GM21515 (cell line): ENCODE measurements around the gene ITM2B.
A peak's percentile ranks its signal among the peaks of the same experiment; 100 is the strongest.
"Not testable (repeated sequence)": the region's sequence is repeated elsewhere in the genome, so short reads cannot be mapped to it uniquely, and the experiment has no call there.

Source experiments
- ATAC-seq: cut with Tn5 transposase; IDR thresholded peaks from one replicate; pipeline ENCODE4 v1.9.1; 2021; ENCODE audit not compliant: unreplicated experiment

The ITM2B gene

DNA sequence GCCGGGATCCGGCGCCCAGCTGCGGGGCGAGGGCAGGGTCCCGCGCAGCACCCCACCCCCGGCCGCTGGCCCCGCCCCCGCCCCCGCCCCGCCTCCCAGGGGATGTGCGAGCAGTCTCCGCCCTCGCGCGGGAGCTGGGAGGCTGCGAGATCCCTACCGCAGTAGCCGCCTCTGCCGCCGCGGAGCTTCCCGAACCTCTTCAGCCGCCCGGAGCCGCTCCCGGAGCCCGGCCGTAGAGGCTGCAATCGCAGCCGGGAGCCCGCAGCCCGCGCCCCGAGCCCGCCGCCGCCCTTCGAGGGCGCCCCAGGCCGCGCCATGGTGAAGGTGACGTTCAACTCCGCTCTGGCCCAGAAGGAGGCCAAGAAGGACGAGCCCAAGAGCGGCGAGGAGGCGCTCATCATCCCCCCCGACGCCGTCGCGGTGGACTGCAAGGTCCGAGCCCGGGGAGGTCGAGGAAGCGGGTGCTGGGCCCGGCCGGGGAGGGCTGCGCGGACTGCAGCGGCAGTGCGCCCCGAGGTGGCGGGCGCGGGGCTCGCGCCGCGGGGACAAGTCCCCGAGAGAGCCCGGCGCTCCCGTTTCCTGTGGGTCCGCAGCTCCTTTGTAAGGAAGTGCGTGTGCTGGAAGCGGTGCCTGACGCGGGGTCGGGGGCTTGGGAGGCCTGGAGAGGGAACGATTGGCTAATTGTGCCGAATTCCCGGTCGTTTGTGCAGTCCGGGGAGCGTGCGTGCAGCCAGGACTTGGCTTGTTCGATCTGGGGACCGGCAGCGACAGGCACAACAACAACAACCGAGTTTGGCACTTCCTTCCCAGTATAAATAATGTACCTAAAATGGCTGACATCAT lies at the start of gene ITM2B:
Gene ITM2B, plus strand, starts transcription at position 161 of the 843 bp plus-strand sequence. Its CDS starts 155 bp downstream, at position 316.
- peak; percentile 58 for ATAC-seq

DNA sequence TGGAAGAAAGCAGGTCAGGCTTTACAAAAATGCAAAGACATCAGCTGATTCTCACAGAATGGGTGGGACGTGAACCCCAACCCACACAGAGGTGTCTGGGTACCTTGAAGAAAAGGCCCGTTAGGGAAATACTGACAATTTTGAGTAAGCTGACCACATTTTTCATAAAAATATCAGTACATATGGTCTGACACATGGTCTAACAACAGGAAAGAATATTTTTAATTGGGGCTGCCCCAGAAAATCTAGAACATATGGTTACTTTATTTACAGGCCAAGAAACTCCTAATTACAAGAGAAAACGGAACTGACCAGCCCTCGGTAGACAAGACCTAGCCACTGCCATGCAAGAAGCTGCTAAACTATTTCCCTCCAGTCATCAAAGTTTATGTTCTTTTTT lies 48.7 kb upstream of the ITM2B start:
- ATAC-seq = no peak

DNA sequence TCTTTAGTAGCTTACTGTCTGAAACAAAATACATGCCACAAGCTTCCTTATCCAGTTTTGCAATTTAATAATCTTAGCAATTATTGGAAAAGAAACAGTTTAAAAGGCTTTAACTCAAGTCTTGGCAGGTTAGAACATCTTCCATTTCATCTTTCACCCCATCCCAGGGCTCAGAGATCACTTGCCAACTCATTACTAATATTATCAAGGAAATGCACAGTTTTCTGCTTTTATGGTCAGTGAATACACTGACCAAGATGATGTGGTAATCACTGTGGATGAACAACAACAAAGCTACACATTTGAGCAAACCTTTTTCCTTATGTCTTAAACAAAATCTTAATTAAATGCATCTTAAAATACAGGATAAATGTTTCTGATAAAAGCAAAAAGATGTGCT lies 48.0 kb upstream of the ITM2B start:
- no peak for ATAC-seq

DNA sequence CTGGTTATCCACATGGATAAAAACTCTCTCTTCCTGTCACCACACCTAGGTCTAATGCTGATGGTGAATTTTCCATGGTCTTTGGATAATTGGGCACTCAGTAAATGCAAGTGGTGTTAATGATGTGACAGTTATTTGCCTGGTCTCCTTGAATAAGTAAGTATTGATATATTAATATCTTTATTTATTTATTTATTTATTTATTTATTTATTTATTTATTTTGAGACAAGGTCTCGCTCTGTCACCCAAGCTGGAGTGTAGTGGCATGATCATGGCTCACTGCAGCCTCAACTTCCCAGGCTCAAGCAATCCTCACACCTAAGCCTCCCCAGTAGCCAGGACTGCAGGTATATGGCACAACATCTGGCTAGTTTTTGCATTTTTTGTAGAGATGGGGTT lies 46.3 kb upstream of the ITM2B start:
- ATAC-seq = no peak

GRCh38 chr13:48188131-48188530 lies 44.9 kb upstream of the ITM2B start:
- no peak for ATAC-seq

- no peak for ATAC-seq
Measured at GRCh38 chr13:48188601-48189000, 44.4 kb upstream of the ITM2B start.

DNA sequence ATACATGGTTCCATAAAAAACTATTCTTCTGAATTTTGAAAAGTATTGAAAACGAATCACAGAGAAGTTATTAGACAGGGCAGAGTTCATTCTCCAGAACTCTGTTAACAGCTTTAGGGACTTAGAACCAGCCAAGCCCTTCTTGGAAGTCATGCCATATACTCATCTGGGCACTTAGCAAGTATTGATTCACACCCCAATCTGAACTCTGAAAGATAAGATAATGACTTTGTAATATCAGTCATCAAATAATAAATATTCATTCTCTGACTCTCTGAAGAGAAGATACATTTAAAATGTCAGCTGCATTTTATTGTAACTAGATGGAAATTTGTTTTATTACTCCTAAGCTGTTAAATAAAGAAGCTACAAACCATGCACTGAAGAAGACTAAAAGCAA lies 43.8 kb upstream of the ITM2B start:
- ATAC-seq = no peak

DNA sequence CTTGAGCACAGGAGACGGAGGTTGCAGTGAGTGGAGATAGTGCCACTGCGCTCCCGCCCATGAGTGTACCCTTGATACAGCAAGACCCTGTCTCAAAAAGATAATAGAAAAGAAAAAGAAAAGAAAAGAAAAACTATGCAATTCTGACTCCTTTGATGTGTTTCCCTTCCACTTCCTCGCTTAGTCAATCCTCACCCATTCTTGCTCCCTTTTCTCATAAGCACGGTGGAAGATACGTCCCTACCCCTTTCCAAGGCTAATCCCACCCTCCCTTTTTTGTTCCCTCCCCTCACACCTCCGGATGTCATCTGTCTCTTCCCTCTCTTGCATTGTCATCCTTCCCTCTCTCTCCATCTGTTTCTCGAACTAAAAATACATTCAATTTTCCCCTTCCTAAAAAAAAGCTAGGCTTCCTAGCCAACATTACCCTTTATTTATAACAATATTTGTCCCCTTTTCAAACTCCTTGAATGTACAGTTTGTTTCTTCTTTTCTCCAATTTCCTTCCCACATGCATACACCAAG lies 40.5 kb upstream of the ITM2B start:
- ATAC-seq = no peak

DNA sequence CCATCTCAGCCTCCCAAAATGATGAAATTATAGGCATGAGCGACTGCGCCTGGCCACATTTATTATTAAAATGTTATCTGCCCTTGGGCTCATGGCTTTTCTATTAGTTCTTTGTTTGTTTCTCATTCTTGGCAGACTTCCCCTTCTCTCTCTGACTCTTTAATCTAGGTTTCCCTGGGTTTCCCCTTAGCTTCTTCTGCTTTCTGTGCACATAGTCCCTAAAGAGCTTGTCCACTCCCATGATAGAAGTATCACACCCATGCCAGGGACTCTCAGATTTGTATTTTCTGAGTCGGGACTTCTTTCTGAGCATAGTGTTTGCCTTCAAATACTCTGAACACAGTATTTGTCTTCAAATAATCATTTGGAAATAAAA lies 38.6 kb upstream of the ITM2B start:
- ATAC-seq = no peak

DNA sequence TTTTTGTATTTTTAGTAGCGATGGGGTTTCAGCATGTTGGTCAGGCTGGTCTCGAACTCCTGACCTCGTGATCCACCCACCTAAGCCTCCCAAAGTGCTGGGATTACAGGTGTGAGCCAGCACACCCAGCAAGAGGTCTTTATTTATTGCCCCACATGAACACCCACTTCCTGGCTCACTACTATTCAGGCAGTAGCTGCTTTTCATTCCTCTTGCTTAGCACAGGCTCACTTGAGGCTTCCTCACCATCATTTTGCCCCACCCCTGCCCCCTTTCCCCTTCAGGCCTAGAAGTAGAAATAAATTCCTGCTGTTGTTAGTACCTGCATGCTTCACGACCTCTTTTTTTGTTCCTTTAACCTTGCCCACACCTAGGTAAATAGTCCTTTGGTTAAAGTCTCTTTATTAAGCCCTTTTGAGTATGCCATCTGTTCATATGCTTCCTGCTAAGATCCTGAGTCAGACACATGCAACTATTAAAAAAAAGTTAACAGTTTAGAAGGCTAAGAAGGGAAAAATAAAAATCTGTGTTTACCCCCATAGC lies 33.5 kb upstream of the ITM2B start:
- no peak for ATAC-seq

GRCh38 chr13:48201044-48201443 lies 32.0 kb upstream of the ITM2B start:
- ATAC-seq = no peak

- not testable (repeated sequence) for ATAC-seq
Measured at GRCh38 chr13:48207207-48207606, 25.8 kb upstream of the ITM2B start.

- no peak for ATAC-seq
Measured at GRCh38 chr13:48210178-48210577, 22.8 kb upstream of the ITM2B start.

DNA sequence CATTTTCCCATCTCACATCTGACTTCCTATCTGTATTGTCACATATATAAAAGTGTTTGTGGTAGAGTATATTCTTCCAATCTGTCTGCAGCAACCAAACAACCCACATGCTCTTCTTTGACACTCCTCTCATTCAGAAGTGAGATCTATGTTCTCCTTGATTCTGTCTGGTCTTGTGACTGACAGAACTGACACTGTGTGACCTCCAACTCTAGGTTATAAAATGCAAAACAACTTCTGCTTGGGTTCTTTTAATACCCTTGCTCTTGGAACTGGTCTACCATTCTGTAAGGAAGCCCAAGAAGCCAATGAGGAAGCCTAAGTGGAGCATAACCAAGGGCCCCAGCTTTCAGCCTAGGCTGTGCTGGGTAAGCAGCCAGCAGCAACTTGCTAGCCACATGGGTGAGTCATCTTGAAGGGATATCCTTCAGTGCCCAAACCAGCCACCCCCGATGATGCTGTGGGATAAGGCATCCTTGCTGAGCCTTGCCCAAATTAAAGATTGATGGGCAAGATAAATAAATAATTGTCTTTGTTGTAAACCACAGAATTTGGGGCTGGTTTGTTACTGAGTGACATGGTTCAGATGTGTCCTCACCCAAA lies 18.4 kb upstream of the ITM2B start:
- no peak for ATAC-seq

DNA sequence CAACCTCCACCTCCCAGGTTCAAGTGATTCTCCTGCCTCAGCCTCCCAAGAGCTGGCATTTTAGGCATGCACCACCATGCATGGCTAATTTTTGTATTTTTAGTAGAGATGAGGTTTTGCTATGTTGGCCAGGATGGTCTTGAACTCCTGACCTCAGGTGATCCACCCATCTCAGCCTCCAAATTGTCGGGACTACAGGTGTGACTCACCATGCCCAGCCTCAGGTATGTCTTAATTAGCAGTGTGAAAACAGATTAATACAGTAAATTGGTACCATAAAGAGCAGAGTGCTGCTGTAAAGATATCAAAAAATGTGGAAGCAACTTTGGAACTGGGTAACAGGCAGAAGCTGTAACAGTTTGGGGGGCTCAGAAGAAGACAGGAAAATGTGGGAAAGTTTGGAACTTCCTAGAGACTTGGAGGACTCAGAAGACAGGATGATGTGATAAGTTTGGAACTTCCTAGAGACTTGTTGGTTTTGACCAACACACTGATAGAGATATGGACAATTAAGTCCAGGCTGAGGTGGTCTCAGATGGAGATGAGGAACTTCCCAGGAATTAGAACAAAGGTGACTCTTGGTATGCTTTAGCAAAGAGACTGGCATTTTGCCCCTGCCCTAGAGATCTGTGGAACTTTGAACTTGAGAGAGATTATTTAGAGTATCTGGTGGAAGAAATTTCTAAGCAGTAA lies 17.3 kb upstream of the ITM2B start:
- not testable (repeated sequence) for ATAC-seq

DNA sequence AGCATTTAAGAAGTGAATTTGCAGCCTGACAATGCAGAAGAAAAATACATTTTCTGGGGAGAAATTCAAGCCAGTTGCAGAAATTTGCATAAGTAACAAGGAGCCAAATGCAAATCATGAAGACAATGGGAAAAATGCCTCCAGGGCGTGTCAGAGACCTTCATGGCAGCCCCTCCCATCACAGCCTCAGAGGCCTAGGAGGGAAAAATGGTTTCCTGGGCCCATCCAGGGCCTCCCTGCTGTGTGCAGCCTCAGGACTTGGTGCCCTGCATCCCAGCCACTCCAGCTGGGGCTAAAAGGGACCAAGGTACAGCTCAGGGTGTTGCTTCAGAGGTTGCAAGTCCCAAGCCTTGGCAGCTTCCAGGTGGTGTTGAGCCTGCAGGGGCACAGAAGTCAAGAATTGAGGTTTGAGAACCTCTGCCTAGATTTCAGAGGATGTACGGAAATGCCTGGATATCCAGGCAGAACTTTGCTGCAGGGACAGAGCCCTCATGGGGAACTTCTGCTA lies 16.7 kb upstream of the ITM2B start:
- ATAC-seq = no peak

DNA sequence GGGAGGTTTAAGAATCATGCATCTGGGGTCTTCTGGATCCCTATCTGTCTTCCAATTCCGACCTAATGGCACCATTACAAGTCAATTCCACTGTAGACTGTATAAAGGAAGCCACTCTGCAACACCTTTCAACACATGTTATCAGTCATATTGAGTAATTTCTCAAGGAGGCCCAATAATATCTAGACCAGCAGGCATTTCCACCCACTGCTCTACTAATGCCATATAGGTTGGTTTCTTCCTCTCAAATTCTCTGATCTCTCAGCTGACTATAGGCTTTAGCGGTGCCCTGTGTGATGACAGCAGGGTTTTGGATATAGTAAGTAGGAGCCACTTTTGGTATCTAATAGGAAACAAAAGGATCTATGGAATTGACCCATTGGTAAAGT lies 12.4 kb upstream of the ITM2B start:
- no peak for ATAC-seq

DNA sequence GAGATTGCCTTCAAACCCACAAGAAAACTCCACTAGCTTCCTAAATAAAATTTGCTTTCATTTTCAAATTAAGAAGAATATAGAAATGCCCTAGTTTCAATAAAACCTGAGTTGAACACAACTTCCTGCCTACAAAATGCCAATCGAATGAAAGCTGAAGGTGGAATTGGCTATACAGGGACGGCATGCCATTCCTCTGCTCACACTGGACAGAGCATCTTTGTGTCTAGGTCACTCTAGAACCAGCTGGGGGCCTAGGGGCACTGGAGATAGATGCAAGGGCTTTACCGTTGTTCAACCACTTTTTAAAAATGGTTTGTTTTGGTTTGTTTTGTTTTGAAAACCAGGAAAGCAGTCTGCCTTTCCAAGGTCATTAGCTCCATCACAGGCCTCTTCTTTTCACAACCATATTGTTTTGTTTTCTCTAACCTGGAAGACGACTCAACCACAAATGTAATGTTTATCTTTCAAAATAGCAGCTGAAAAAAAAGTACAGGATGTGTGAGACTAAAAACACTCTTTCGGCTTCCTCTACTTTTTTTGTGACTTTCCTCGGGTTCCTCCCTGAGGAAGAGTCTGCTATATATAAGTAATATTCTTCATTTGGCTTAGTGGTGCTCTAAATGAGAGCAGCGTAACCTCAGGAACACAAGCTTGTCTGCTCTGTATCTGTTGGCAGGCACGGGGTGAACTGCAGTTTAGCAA lies 11.9 kb upstream of the ITM2B start:
- ATAC-seq = no peak

- no peak for ATAC-seq
Measured at GRCh38 chr13:48221686-48222187, 11.3 kb upstream of the ITM2B start.
